ENCODE measurements around the gene RPL38. TPM values are rescaled to one million over a fixed set of nuclear protein-coding genes. Genes with fewer than 3 reads are reported as not detected.
A peak's percentile ranks its signal among the peaks of the same experiment; 100 is the strongest.

Gene RPL38
- total RNA-seq, 1 donor from 2014 or later = 393 TPM

GRCh38 chr17:74215342-74215727, 11.9 kb downstream of the RPL38 start:
- no peaks in the 10 kb centered on the region for H3K9me3 Mint-ChIP-seq
- H3K27me3 Mint-ChIP-seq (ENCODE audit: insufficient read depth, low read depth) = peaks cover 17% of the 10 kb centered on the region
- DNase-seq (ENCODE audit: low spot score) = no peak
- Histone ChIP-seq H3K9me3 (ENCODE audit: low read depth) (no peaks in the 10 kb centered on the region), H3K27me3 (peaks cover 40% of the 10 kb centered on the region), H3K4me1 (peaks cover 32% of the 10 kb centered on the region), H3K36me3 (no peaks in the 10 kb centered on the region), H3K9ac (no peak overlapping the region), H2AFZ (replicated peaks) (no peak overlapping the region), H3K4me3 (no peak overlapping the region), H4K20me1 (ENCODE audit: low read depth) (peaks cover 28% of the 10 kb centered on the region), H3K4me2 (no peak overlapping the region), H3F3A (ENCODE audit: low read depth) (peaks cover 27% of the 10 kb centered on the region), H3K79me2 (ENCODE audit: low read depth) (no peaks in the 10 kb centered on the region), H3K27ac (no peak overlapping the region)
- no peak for TF ChIP-seq EZH2 (IDR thresholded peaks at IDR 0.05)
- TF ChIP-seq CTCF (IDR thresholded peaks at IDR 0.05) = no peak
- TF ChIP-seq EZH2phosphoT487 (IDR thresholded peaks at IDR 0.05) = no peak
- peaks cover 2% of the 10 kb centered on the region for H3K36me3 Mint-ChIP-seq
- H3K27ac Mint-ChIP-seq = no peak overlapping the region
- H3K4me1 Mint-ChIP-seq = peaks cover 53% of the 10 kb centered on the region
- H3K4me3 Mint-ChIP-seq = no peak overlapping the region

DNA sequence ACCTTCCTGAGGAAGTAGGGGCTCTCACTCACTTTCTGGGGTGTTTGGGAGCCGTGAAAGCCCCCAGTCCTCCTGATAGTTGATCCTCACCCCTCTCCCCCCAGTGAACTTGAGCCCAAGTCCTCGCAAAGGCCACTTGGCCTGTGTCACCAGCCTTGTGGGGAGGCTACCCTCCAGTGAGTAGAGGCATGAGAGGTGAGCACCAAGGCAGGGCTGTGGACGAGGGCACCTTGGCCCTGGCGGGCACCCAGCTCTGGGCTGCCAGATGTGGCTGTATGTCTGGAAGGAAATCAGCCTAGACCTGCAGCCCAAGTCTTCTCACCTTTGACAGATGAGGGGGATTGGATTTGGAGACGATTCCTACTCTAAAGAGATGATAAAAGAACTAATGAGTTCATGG, 13.0 kb downstream of the RPL38 start:
- no peak for DNase-seq (ENCODE audit: low spot score)
- peaks cover 2% of the 10 kb centered on the region for H3K36me3 Mint-ChIP-seq
- TF ChIP-seq EZH2 (IDR thresholded peaks at IDR 0.05) (no peak), EZH2phosphoT487 (IDR thresholded peaks at IDR 0.05) (no peak), CTCF (IDR thresholded peaks at IDR 0.05) (no peak)

GRCh38 chr17:74217037-74217730, 13.7 kb downstream of the RPL38 start:
- H3K4me2 ChIP-seq = no peak overlapping the region
- peaks cover 2% of the 10 kb centered on the region for H3K36me3 Mint-ChIP-seq
- TF ChIP-seq EZH2phosphoT487 (IDR thresholded peaks at IDR 0.05) = no peak
- no peak for TF ChIP-seq EZH2 (IDR thresholded peaks at IDR 0.05)
- TF ChIP-seq CTCF (IDR thresholded peaks at IDR 0.05) = no peak

More for the DNA sequence above, 13.0 kb downstream of the RPL38 start:
- no peak overlapping the region for H3K27ac ChIP-seq
- H3K9me3 ChIP-seq (ENCODE audit: low read depth) = no peaks in the 10 kb centered on the region
- H3K4me1 ChIP-seq = peaks cover 20% of the 10 kb centered on the region
- peak overlapping the region; percentile 66 for H3K27ac Mint-ChIP-seq
- no peak overlapping the region for H2AFZ ChIP-seq (replicated peaks)
- peaks cover 41% of the 10 kb centered on the region for H3K4me1 Mint-ChIP-seq
- H3F3A ChIP-seq (ENCODE audit: low read depth) = peaks cover 16% of the 10 kb centered on the region
- H3K4me3 Mint-ChIP-seq = peak overlapping the region; percentile 59
- H3K27me3 ChIP-seq = peaks cover 39% of the 10 kb centered on the region
- H3K4me2 ChIP-seq = no peak overlapping the region
- H3K79me2 ChIP-seq (ENCODE audit: low read depth) = no peaks in the 10 kb centered on the region
- peaks cover 16% of the 10 kb centered on the region for H4K20me1 ChIP-seq (ENCODE audit: low read depth)
- H3K36me3 ChIP-seq = no peaks in the 10 kb centered on the region
- H3K27me3 Mint-ChIP-seq (ENCODE audit: insufficient read depth, low read depth) = peaks cover 13% of the 10 kb centered on the region
- no peaks in the 10 kb centered on the region for H3K9me3 Mint-ChIP-seq
- no peak overlapping the region for H3K4me3 ChIP-seq
- H3K9ac ChIP-seq = no peak overlapping the region

More at GRCh38 chr17:74217037-74217730, 13.7 kb downstream of the RPL38 start:
- Histone ChIP-seq H2AFZ (replicated peaks) (no peak overlapping the region), H3K9ac (no peak overlapping the region), H3K36me3 (no peaks in the 10 kb centered on the region), H4K20me1 (ENCODE audit: low read depth) (peaks cover 9% of the 10 kb centered on the region), H3K27me3 (peaks cover 32% of the 10 kb centered on the region), H3K79me2 (ENCODE audit: low read depth) (no peaks in the 10 kb centered on the region), H3F3A (ENCODE audit: low read depth) (peaks cover 11% of the 10 kb centered on the region), H3K4me3 (no peak overlapping the region), H3K4me1 (peaks cover 13% of the 10 kb centered on the region), H3K27ac (no peak overlapping the region), H3K9me3 (ENCODE audit: low read depth) (no peaks in the 10 kb centered on the region)
- Mint-ChIP-seq H3K27ac (peak overlapping the region; percentile 69), H3K27me3 (ENCODE audit: insufficient read depth, low read depth) (peaks cover 15% of the 10 kb centered on the region), H3K9me3 (no peaks in the 10 kb centered on the region), H3K4me1 (peaks cover 34% of the 10 kb centered on the region), H3K4me3 (no peak overlapping the region)
- no peak for DNase-seq (ENCODE audit: low spot score)
